ENCODE results near the gene RGS10.
A peak's percentile ranks its signal among the peaks of the same experiment; 100 is the strongest.
"Not testable (repeated sequence)": the region's sequence is repeated elsewhere in the genome, so short reads cannot be mapped to it uniquely, and the experiment has no call there.

Gene RGS10

GRCh38 chr10:119542357-119542987 lies at the start of gene RGS10:
Gene RGS10, minus strand, starts transcription at chr10:119542719. Its CDS starts 81 bp downstream, at chr10:119542638.
- ATAC-seq = peak; percentile 70
- peak within 1 kb of the TSS; percentile 89 for H3K27ac Mint-ChIP-seq
- DNase-seq = peak; percentile 89
- peaks cover 25% of the 10 kb centered on the region for H3K36me3 Mint-ChIP-seq (ENCODE audit: low read depth)
- peaks cover 3% of the 10 kb centered on the region for H3K27me3 Mint-ChIP-seq
- no peaks in the 10 kb centered on the region for H3K9me3 Mint-ChIP-seq
- H3K4me1 Mint-ChIP-seq = peaks cover 41% of the 10 kb centered on the region
- peak within 1 kb of the TSS; percentile 91 for H3K4me3 Mint-ChIP-seq

GRCh38 chr10:119588071-119588470 lies 45.6 kb upstream of the RGS10 start:
- Mint-ChIP-seq H3K36me3 (ENCODE audit: low read depth) (peaks cover 29% of the 10 kb centered on the region), H3K27me3 (no peaks in the 10 kb centered on the region), H3K9me3 (no peaks in the 10 kb centered on the region), H3K27ac (no peak overlapping the region), H3K4me3 (no peak overlapping the region), H3K4me1 (peaks cover 28% of the 10 kb centered on the region)
- DNase-seq (no peak), ATAC-seq (no peak)

GRCh38 chr10:119578355-119578754 lies 35.8 kb upstream of the RGS10 start:
- no peaks in the 10 kb centered on the region for H3K9me3 Mint-ChIP-seq
- H3K27ac Mint-ChIP-seq = no peak overlapping the region
- H3K4me1 Mint-ChIP-seq = peaks cover 24% of the 10 kb centered on the region
- ATAC-seq = no peak
- no peak for DNase-seq
- H3K27me3 Mint-ChIP-seq = no peaks in the 10 kb centered on the region
- peaks cover 56% of the 10 kb centered on the region for H3K36me3 Mint-ChIP-seq (ENCODE audit: low read depth)
- H3K4me3 Mint-ChIP-seq = no peak overlapping the region

GRCh38 chr10:119575991-119576390 lies 33.5 kb upstream of the RGS10 start:
- peaks cover 51% of the 10 kb centered on the region for H3K36me3 Mint-ChIP-seq (ENCODE audit: low read depth)
- no peaks in the 10 kb centered on the region for H3K9me3 Mint-ChIP-seq
- no peak for ATAC-seq
- peaks cover 21% of the 10 kb centered on the region for H3K4me1 Mint-ChIP-seq
- H3K27me3 Mint-ChIP-seq = no peaks in the 10 kb centered on the region
- DNase-seq = no peak
- H3K27ac Mint-ChIP-seq = peak overlapping the region; percentile 17
- H3K4me3 Mint-ChIP-seq = no peak overlapping the region

GRCh38 chr10:119575506-119575905 lies 33.0 kb upstream of the RGS10 start:
- no peaks in the 10 kb centered on the region for H3K27me3 Mint-ChIP-seq
- no peaks in the 10 kb centered on the region for H3K9me3 Mint-ChIP-seq
- H3K4me3 Mint-ChIP-seq = no peak overlapping the region
- H3K27ac Mint-ChIP-seq = peak overlapping the region; percentile 17
- peaks cover 51% of the 10 kb centered on the region for H3K36me3 Mint-ChIP-seq (ENCODE audit: low read depth)
- H3K4me1 Mint-ChIP-seq = peaks cover 21% of the 10 kb centered on the region
- ATAC-seq (peak; percentile 77), DNase-seq (no peak)

GRCh38 chr10:119567978-119568377 lies 25.5 kb upstream of the RGS10 start:
- ATAC-seq (no peak), DNase-seq (no peak)
- Mint-ChIP-seq H3K27me3 (no peaks in the 10 kb centered on the region), H3K4me3 (no peak overlapping the region), H3K4me1 (peaks cover 2% of the 10 kb centered on the region), H3K27ac (no peak overlapping the region), H3K9me3 (no peaks in the 10 kb centered on the region), H3K36me3 (ENCODE audit: low read depth) (peaks cover 5% of the 10 kb centered on the region)

- H3K27ac Mint-ChIP-seq = no peak overlapping the region
- H3K4me3 Mint-ChIP-seq = no peak overlapping the region
These were observed 19.6 kb upstream of the RGS10 start for GRCh38 chr10:119562097-119562496.

GRCh38 chr10:119559511-119559910 lies 17.0 kb upstream of the RGS10 start:
- not testable (repeated sequence) for H3K27me3 Mint-ChIP-seq; H3K27ac Mint-ChIP-seq; H3K4me1 Mint-ChIP-seq; H3K36me3 Mint-ChIP-seq (ENCODE audit: low read depth); DNase-seq; H3K9me3 Mint-ChIP-seq; ATAC-seq; H3K4me3 Mint-ChIP-seq

More at GRCh38 chr10:119562097-119562496, 19.6 kb upstream of the RGS10 start:
- ATAC-seq (no peak), DNase-seq (no peak)
- Mint-ChIP-seq H3K36me3 (ENCODE audit: low read depth) (no peaks in the 10 kb centered on the region), H3K4me1 (no peaks in the 10 kb centered on the region), H3K9me3 (no peaks in the 10 kb centered on the region), H3K27me3 (no peaks in the 10 kb centered on the region)

- H3K9me3 Mint-ChIP-seq; H3K36me3 Mint-ChIP-seq (ENCODE audit: low read depth); H3K4me1 Mint-ChIP-seq; ATAC-seq; DNase-seq; H3K27me3 Mint-ChIP-seq; H3K27ac Mint-ChIP-seq; H3K4me3 Mint-ChIP-seq: not testable (repeated sequence)
These were observed 13.6 kb upstream of the RGS10 start for GRCh38 chr10:119556081-119556480.

- DNase-seq = no peak
- no peaks in the 10 kb centered on the region for H3K4me1 Mint-ChIP-seq
- H3K36me3 Mint-ChIP-seq (ENCODE audit: low read depth) = no peaks in the 10 kb centered on the region
- H3K27me3 Mint-ChIP-seq = no peaks in the 10 kb centered on the region
- ATAC-seq = no peak
- H3K27ac Mint-ChIP-seq = no peak overlapping the region
- H3K9me3 Mint-ChIP-seq = no peaks in the 10 kb centered on the region
- no peak overlapping the region for H3K4me3 Mint-ChIP-seq
These were observed 12.8 kb upstream of the RGS10 start for GRCh38 chr10:119555178-119555784.

- no peaks in the 10 kb centered on the region for H3K36me3 Mint-ChIP-seq (ENCODE audit: low read depth)
These were observed 8.3 kb upstream of the RGS10 start for GRCh38 chr10:119550827-119551226.

GRCh38 chr10:119549247-119549999 lies 6.9 kb upstream of the RGS10 start:
- no peak overlapping the region for H3K4me3 Mint-ChIP-seq
- no peaks in the 10 kb centered on the region for H3K9me3 Mint-ChIP-seq
- no peak overlapping the region for H3K27ac Mint-ChIP-seq
- no peak for ATAC-seq
- no peak for DNase-seq
- H3K36me3 Mint-ChIP-seq (ENCODE audit: low read depth) = no peaks in the 10 kb centered on the region
- peaks cover 6% of the 10 kb centered on the region for H3K27me3 Mint-ChIP-seq
- H3K4me1 Mint-ChIP-seq = no peaks in the 10 kb centered on the region

More at GRCh38 chr10:119550827-119551226, 8.3 kb upstream of the RGS10 start:
- DNase-seq (no peak), ATAC-seq (no peak)
- no peak overlapping the region for H3K4me3 Mint-ChIP-seq
- no peaks in the 10 kb centered on the region for H3K9me3 Mint-ChIP-seq
- no peak overlapping the region for H3K27ac Mint-ChIP-seq
- peaks cover 6% of the 10 kb centered on the region for H3K27me3 Mint-ChIP-seq
- H3K4me1 Mint-ChIP-seq = no peaks in the 10 kb centered on the region

- DNase-seq = no peak
- Mint-ChIP-seq H3K36me3 (ENCODE audit: low read depth) (peaks cover 6% of the 10 kb centered on the region), H3K4me3 (no peak overlapping the region), H3K9me3 (no peaks in the 10 kb centered on the region), H3K27ac (no peak overlapping the region), H3K27me3 (peaks cover 6% of the 10 kb centered on the region), H3K4me1 (peaks cover 8% of the 10 kb centered on the region)
- no peak for ATAC-seq
These were observed 3.5 kb upstream of the RGS10 start for GRCh38 chr10:119546009-119546408.

GRCh38 chr10:119545310-119545709 lies 2.8 kb upstream of the RGS10 start:
- Mint-ChIP-seq H3K27me3 (peaks cover 6% of the 10 kb centered on the region), H3K9me3 (no peaks in the 10 kb centered on the region), H3K4me3 (no peak overlapping the region), H3K27ac (no peak overlapping the region), H3K4me1 (peaks cover 14% of the 10 kb centered on the region), H3K36me3 (ENCODE audit: low read depth) (peaks cover 9% of the 10 kb centered on the region)
- ATAC-seq (no peak), DNase-seq (no peak)
